GM06990 (cell line): ENCODE data around the gene HYDIN.

Experiments
- DNase-seq: peaks from one replicate; pipeline ENCODE4 v3.0.0-alpha.2; 2011; ENCODE audit not compliant: insufficient read length; ENCODE audit errors: extremely low read depth
- H3K27me3 ChIP-seq: replicated peaks from 2 replicates; pipeline ENCODE4 v1.6.0; 2011; ENCODE audit warnings: low read length; ENCODE audit not compliant: control insufficient read depth, insufficient read depth
- H3K36me3 ChIP-seq: 2 replicates; pipeline ENCODE4 v1.5.1; 2011; ENCODE audit warnings: low read length; ENCODE audit not compliant: control insufficient read depth, insufficient read depth
- H3K4me3 ChIP-seq: replicated peaks from 2 replicates; pipeline ENCODE4 v1.5.1; 2011; ENCODE audit warnings: low read depth, mild to moderate bottlenecking, control low read depth, low read length
- TF ChIP-seq, protein P1 (sequence below): IDR thresholded peaks from 2 replicates; pipeline ENCODE4 v1.5.1; 2011; ENCODE audit warnings: low read length, control low read depth, mild to moderate bottlenecking, inconsistent platforms; ENCODE audit not compliant: insufficient read depth, poor library complexity, severe bottlenecking

The HYDIN gene

DNA sequence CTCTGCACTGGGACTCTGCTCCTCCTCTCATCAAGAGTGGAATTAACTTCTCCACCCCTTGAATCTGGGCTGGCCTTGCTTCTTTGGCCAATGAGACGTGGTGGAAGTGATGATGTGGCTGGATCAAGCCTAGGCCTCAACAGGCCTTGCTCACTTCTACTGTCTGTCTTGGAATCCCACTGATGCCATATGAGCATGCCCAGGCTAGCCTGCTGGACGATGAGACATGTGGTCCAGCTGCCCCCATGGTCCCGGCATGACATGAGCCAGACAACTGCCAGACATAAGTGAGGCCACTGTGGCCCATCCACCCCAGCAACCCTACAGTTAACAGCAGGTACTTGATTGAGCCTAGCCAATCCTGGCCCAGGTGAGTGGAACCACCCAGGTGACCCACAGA, 448.3 kb downstream of the HYDIN start:
- no peak for DNase-seq
- Histone ChIP-seq H3K27me3 (no peaks in the 10 kb centered on the region), H3K36me3 (peaks cover 57% of the 10 kb centered on the region), H3K4me3 (no peak overlapping the region)
- TF ChIP-seq, protein P1, sequence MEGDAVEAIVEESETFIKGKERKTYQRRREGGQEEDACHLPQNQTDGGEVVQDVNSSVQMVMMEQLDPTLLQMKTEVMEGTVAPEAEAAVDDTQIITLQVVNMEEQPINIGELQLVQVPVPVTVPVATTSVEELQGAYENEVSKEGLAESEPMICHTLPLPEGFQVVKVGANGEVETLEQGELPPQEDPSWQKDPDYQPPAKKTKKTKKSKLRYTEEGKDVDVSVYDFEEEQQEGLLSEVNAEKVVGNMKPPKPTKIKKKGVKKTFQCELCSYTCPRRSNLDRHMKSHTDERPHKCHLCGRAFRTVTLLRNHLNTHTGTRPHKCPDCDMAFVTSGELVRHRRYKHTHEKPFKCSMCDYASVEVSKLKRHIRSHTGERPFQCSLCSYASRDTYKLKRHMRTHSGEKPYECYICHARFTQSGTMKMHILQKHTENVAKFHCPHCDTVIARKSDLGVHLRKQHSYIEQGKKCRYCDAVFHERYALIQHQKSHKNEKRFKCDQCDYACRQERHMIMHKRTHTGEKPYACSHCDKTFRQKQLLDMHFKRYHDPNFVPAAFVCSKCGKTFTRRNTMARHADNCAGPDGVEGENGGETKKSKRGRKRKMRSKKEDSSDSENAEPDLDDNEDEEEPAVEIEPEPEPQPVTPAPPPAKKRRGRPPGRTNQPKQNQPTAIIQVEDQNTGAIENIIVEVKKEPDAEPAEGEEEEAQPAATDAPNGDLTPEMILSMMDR = no peak

DNA sequence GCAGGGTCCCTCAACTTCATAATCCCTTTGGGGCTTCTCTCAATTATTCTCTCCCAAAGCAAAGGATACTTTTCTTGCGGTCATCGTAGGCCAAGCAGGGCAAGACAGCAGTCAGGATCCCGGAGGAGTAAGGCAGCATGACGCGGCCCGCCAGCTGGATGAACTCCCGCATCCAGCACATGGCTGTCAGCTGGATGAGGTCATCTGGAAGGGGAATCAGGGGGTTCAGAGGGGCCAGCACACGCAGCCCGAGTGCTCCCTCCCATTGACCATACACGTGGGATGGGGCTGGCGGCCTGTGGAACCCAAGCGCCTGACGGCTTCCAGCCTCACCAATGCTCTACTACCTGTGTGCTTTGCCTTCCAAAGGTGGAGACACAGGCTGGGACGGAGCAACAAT, 448.7 kb downstream of the HYDIN start:
- Histone ChIP-seq H3K36me3 (peaks cover 58% of the 10 kb centered on the region), H3K4me3 (no peak overlapping the region), H3K27me3 (no peaks in the 10 kb centered on the region)
- DNase-seq = no peak
- TF ChIP-seq, protein P1 = no peak

DNA sequence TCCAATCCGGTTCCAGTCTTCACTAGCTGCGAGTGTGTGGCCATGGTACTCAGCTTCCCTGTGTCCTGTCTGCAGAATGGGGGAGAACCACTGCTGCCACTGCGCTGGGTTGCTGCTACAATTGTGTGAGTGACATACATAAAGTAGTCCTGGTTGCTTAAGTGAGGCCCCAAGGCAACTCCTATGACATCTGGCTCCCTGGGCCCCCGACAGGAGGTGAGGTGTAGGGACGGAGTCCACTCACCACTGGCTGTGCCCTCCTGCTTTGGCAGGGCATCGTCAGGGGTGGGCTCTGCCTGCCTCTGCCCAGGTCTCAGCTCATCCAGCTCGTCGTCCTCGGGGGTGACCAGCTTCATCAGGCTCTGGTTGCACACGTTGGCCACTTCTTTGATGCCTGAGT, 450.0 kb downstream of the HYDIN start:
- TF ChIP-seq, protein P1 = no peak
- DNase-seq = no peak
- H3K36me3 ChIP-seq = peaks cover 50% of the 10 kb centered on the region

DNA sequence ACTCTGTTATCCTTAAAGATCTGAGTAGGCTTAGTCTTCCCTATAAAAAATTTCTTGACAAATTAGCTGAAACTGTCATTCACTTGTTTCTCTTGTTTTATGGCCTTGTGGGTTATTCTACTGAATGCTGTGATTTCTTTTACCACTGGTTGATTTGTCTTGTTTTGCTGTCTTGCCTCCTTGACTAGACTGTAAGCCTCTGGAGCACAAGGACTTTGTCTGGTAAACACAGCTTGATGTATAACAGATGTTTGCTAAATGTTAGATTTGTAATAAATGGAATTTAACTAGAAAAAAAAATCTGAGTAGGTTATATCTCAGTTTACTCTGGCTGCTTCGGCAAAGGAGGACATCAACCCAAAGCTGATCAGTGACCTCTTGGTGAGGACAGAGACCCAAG, 451.2 kb downstream of the HYDIN start:
- TF ChIP-seq, protein P1 = no peak
- Histone ChIP-seq H3K36me3 (peaks cover 44% of the 10 kb centered on the region), H3K27me3 (no peaks in the 10 kb centered on the region), H3K4me3 (no peak overlapping the region)
- no peak for DNase-seq

More for the DNA sequence above, 450.0 kb downstream of the HYDIN start:
- H3K4me3 ChIP-seq = no peak overlapping the region
- H3K27me3 ChIP-seq = no peaks in the 10 kb centered on the region

DNA sequence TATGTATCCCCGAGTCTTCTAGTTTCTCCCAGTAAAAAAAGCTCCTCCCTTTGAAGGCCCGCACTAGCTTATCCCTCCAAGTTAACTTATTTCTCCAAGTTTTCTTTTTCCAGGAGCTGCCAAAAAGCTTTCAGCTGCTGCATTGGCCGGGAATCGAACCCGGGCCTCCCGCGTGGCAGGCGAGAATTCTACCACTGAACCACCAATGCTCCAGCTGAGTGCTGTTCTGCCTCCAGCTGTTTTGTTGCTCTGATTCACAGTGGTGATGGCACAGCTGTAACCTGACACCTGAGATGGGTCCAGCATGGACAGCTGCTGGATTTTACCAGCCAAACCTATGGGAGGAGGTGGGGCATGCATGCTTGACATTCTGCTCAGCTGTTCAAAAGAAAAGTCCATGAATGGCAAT, 451.6 kb downstream of the HYDIN start:
- no peak for DNase-seq
- H3K36me3 ChIP-seq = peaks cover 44% of the 10 kb centered on the region

DNA sequence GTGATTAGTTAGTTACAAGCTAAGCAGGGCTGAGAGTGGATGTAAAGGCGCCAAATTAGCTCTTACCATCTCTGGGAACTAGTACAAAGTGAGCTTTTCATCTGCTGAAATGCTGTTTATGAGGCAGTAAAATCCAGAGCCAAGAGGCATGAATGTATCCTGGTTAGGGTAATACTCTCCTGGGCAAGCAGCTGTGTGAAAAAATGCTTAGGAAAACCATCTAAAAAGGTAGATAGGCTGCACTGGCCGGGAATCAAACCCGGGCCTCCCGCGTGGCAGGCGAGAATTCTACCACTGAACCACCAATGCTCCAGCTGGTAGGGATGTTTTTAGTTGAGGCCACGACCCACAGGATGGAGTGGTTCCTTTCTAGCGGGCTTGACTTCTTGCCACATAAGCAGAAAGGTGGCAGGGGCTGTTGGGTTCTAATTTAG, 452.5 kb downstream of the HYDIN start:
- no peak for DNase-seq

More for the DNA sequence above, 451.6 kb downstream of the HYDIN start:
- Histone ChIP-seq H3K27me3 (no peaks in the 10 kb centered on the region), H3K4me3 (no peak overlapping the region)
- TF ChIP-seq, protein P1 = no peak

More for the DNA sequence above, 452.5 kb downstream of the HYDIN start:
- Histone ChIP-seq H3K27me3 (no peaks in the 10 kb centered on the region), H3K4me3 (no peak overlapping the region), H3K36me3 (peaks cover 34% of the 10 kb centered on the region)
- TF ChIP-seq, protein P1 = no peak
